Astrocyte (in vitro differentiated cells and primary cell): Measurements from ENCODE around the gene CHD6. TPM values are rescaled to one million over a fixed set of nuclear protein-coding genes. Genes with fewer than 3 reads are reported as not detected.

ENCODE experiments used
- DNase-seq: peaks from one replicate; pipeline ENCODE4 v3.0.0-alpha.2; 2010; ENCODE audit warnings: low read depth
- FAIRE-seq: peaks from 2 replicates; lab custom pipeline; 2011; peaks lifted over from hg19 to GRCh38; lab: Jason Lieb, UNC
- H2AFZ ChIP-seq: 2 replicates; pipeline ENCODE4 v1.6.0; 2012; ENCODE audit warnings: low read depth, low read length, inconsistent platforms
- H3K27ac ChIP-seq: 2 replicates; pipeline ENCODE4 v1.5.1; 2011; ENCODE audit warnings: low read depth, low read length, inconsistent platforms
- H3K27me3 ChIP-seq: 2 replicates; pipeline ENCODE4 v1.6.0; 2011; ENCODE audit warnings: low read length, inconsistent platforms; ENCODE audit not compliant: insufficient read depth
- H3K36me3 ChIP-seq: 2 replicates; pipeline ENCODE4 v1.5.1; 2011; ENCODE audit warnings: low read length, inconsistent platforms; ENCODE audit not compliant: insufficient read depth
- H3K4me1 ChIP-seq: 2 replicates; pipeline ENCODE4 v1.5.1; 2011; ENCODE audit warnings: low read length, inconsistent platforms; ENCODE audit not compliant: insufficient read depth
- H3K4me2 ChIP-seq: 2 replicates; pipeline ENCODE4 v1.6.0; 2012; ENCODE audit warnings: low read length, inconsistent platforms
- H3K4me3 ChIP-seq: 2 replicates; pipeline ENCODE4 v1.5.1; 2011; ENCODE audit warnings: low read depth, mild to moderate bottlenecking, low read length, inconsistent platforms; ENCODE audit not compliant: insufficient read depth
- H3K79me2 ChIP-seq: 2 replicates; pipeline ENCODE4 v1.6.0; 2012; ENCODE audit warnings: mild to moderate bottlenecking, low read length, inconsistent platforms; ENCODE audit not compliant: insufficient read depth
- H3K9ac ChIP-seq: 2 replicates; pipeline ENCODE4 v1.6.0; 2012; ENCODE audit warnings: mild to moderate bottlenecking, low read length, inconsistent platforms
- H3K9me3 ChIP-seq: 2 replicates; pipeline ENCODE4 v1.5.1; 2012; ENCODE audit warnings: low read depth, mild to moderate bottlenecking, low read length, inconsistent platforms; ENCODE audit not compliant: insufficient read depth
- H4K20me1 ChIP-seq: 2 replicates; pipeline ENCODE4 v1.6.0; 2012; ENCODE audit warnings: low read length, inconsistent platforms; ENCODE audit not compliant: insufficient read depth
- H3K27ac Mint-ChIP-seq: one replicate; pipeline ENCODE4 v1.8.0; 2021; ENCODE audit warnings: mild to moderate bottlenecking, mixed read lengths; ENCODE audit not compliant: unreplicated experiment
- H3K27me3 Mint-ChIP-seq: one replicate; pipeline ENCODE4 v1.8.0; 2021; ENCODE audit warnings: low read depth, mixed read lengths; ENCODE audit not compliant: unreplicated experiment
- H3K36me3 Mint-ChIP-seq: one replicate; pipeline ENCODE4 v1.8.0; 2021; ENCODE audit warnings: low read depth, mixed read lengths; ENCODE audit not compliant: unreplicated experiment
- H3K4me1 Mint-ChIP-seq: one replicate; pipeline ENCODE4 v1.8.0; 2021; ENCODE audit warnings: low read depth, mixed read lengths; ENCODE audit not compliant: unreplicated experiment
- H3K4me3 Mint-ChIP-seq: one replicate; pipeline ENCODE4 v1.8.0; 2021; ENCODE audit warnings: mild to moderate bottlenecking, moderate library complexity, mixed read lengths; ENCODE audit not compliant: unreplicated experiment
- H3K9me3 Mint-ChIP-seq: one replicate; pipeline ENCODE4 v1.8.0; 2021; ENCODE audit warnings: mild to moderate bottlenecking, mixed read lengths; ENCODE audit not compliant: unreplicated experiment
- EZH2 ChIP-seq: IDR thresholded peaks from 2 replicates; pipeline ENCODE4 v1.6.1; 2012; ENCODE audit warnings: mild to moderate bottlenecking, low read length, inconsistent platforms; ENCODE audit not compliant: insufficient read depth
- total RNA-seq: library from RNA; stranded (reverse); gene quantifications from 2 replicates; pipeline ENCODE4 v1.2.1, GENCODE V29; 2021
- TF ChIP-seq, protein P1 (sequence below): IDR thresholded peaks from 2 replicates; pipeline ENCODE4 v1.5.1; 2011; ENCODE audit warnings: low read depth, mild to moderate bottlenecking, inconsistent platforms, low read length, moderate library complexity; ENCODE audit not compliant: insufficient read depth

The CHD6 gene
- total RNA-seq, 1 donor from 2014 or later: 44.7 TPM

DNA sequence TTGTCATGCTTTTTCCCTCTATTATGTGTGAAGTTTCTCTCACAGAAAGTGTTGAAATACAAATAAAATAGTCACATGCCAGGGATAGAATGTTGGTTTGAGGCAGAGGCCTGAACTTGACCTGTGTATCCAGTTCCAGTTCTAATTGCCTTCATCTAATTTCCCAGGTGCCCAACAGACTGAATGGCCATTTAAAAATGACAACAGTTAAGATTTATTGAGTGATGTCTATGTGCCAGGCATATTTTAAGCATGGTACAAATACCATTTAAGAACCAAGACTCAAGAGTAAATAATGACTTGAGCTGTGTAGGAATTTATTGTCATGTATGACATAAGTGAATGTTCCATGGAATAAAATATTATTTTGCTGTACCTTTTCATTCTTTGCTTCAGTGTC lies 163.9 kb downstream of the CHD6 start:
- peaks cover 24% of the 10 kb centered on the region for H3K36me3 ChIP-seq
- no peak for DNase-seq
- no peaks in the 10 kb centered on the region for H3K9me3 ChIP-seq
- no peaks in the 10 kb centered on the region for H3K27me3 ChIP-seq
- Mint-ChIP-seq H3K4me1 (no peaks in the 10 kb centered on the region), H3K9me3 (no peaks in the 10 kb centered on the region), H3K36me3 (peaks cover 43% of the 10 kb centered on the region), H3K27me3 (no peaks in the 10 kb centered on the region), H3K4me3 (no peak overlapping the region), H3K27ac (no peak overlapping the region)
- TF ChIP-seq, protein P1, sequence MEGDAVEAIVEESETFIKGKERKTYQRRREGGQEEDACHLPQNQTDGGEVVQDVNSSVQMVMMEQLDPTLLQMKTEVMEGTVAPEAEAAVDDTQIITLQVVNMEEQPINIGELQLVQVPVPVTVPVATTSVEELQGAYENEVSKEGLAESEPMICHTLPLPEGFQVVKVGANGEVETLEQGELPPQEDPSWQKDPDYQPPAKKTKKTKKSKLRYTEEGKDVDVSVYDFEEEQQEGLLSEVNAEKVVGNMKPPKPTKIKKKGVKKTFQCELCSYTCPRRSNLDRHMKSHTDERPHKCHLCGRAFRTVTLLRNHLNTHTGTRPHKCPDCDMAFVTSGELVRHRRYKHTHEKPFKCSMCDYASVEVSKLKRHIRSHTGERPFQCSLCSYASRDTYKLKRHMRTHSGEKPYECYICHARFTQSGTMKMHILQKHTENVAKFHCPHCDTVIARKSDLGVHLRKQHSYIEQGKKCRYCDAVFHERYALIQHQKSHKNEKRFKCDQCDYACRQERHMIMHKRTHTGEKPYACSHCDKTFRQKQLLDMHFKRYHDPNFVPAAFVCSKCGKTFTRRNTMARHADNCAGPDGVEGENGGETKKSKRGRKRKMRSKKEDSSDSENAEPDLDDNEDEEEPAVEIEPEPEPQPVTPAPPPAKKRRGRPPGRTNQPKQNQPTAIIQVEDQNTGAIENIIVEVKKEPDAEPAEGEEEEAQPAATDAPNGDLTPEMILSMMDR: no peak
- no peak for TF ChIP-seq EZH2
- H3K79me2 ChIP-seq: no peaks in the 10 kb centered on the region
- no peak for FAIRE-seq
- H3K4me2 ChIP-seq: no peak overlapping the region
- H3K4me1 ChIP-seq: no peaks in the 10 kb centered on the region
- H3K9ac ChIP-seq: no peak overlapping the region
- no peak overlapping the region for H3K27ac ChIP-seq
- no peaks in the 10 kb centered on the region for H4K20me1 ChIP-seq
- no peak overlapping the region for H2AFZ ChIP-seq
- H3K4me3 ChIP-seq: no peak overlapping the region

DNA sequence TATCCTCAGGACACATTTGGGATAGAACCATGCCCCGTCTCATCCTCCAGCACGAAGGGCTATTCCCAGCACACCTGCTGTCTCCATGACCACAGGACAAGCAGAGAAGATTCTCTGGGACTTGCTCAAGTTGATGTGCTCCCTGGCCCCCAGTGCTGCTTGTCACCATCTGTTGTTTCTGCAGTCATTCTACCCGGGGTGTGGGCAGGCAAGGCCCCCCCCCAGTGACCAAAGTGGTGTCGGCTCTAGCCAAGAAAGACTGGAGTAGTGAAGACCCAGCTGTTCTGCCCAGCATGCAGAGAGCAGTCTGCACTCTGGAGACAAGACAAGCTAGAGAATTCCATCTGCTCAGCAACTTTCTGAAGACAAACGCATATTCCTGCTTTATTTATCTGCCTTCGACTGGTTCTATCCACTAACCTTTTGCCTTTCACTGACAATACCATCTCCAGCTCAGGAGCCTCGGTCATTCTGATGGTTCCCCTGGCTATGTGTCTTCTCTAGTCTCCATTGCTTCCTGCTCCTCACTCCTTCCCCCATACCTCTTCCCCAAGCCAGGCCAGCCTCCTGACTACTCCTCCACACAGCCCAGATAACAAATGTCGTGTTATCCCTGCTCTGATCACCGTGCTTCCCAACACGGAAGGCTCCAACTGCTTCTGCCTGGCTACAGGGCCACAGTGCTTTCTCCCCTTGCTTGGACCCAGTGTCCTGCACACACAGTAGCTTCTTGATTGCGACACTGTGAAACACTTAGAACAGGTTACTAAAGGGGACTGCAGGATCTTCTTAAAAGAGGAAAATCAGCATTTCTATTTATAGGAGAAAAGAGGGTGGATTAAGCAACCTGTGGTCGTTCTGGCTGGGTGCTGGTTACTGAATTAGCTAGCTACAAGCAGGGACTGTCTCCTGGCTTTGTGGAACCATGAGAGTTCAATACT lies 164.9 kb downstream of the CHD6 start:
- H4K20me1 ChIP-seq: no peaks in the 10 kb centered on the region
- H2AFZ ChIP-seq: no peak overlapping the region
- no peaks in the 10 kb centered on the region for H3K79me2 ChIP-seq
- no peaks in the 10 kb centered on the region for H3K9me3 ChIP-seq
- H3K9ac ChIP-seq: no peak overlapping the region
- no peak overlapping the region for H3K4me3 ChIP-seq
- Mint-ChIP-seq H3K27me3 (no peaks in the 10 kb centered on the region), H3K27ac (no peak overlapping the region), H3K36me3 (peaks cover 40% of the 10 kb centered on the region), H3K9me3 (no peaks in the 10 kb centered on the region), H3K4me3 (no peak overlapping the region), H3K4me1 (no peaks in the 10 kb centered on the region)
- no peak overlapping the region for H3K4me2 ChIP-seq
- no peaks in the 10 kb centered on the region for H3K27me3 ChIP-seq
- no peak for TF ChIP-seq EZH2
- TF ChIP-seq, protein P1: no peak
- H3K27ac ChIP-seq: no peak overlapping the region
- FAIRE-seq (no peak), DNase-seq (no peak)
- H3K4me1 ChIP-seq: no peaks in the 10 kb centered on the region
- peaks cover 26% of the 10 kb centered on the region for H3K36me3 ChIP-seq

DNA sequence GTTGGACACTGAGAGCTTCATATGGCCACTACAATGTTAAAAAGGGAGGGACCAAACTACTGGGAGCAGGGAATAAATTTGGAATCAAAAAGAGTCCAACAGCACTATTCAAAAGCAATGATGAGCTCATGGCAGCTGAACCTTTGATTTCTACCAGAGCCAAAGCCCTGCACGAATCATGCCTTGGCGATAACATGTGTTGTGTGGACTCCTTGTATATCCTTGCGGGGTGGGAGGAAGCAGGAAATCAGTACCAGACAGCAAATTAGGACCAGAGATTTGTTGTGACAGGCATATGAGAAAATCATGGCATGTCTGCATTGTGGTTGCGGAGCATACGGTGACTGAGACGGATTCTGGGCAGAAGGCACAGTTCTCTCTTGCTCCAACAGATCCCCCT lies 166.0 kb downstream of the CHD6 start:
- H3K4me3 ChIP-seq: no peak overlapping the region
- H3K79me2 ChIP-seq: no peaks in the 10 kb centered on the region
- no peak overlapping the region for H3K4me2 ChIP-seq
- no peaks in the 10 kb centered on the region for H3K9me3 ChIP-seq
- H2AFZ ChIP-seq: no peak overlapping the region
- no peak overlapping the region for H3K27ac ChIP-seq
- Mint-ChIP-seq H3K4me3 (no peak overlapping the region), H3K4me1 (no peaks in the 10 kb centered on the region), H3K9me3 (no peaks in the 10 kb centered on the region), H3K27me3 (no peaks in the 10 kb centered on the region), H3K27ac (no peak overlapping the region), H3K36me3 (peaks cover 40% of the 10 kb centered on the region)
- H3K27me3 ChIP-seq: no peaks in the 10 kb centered on the region
- FAIRE-seq (no peak), DNase-seq (no peak)
- no peaks in the 10 kb centered on the region for H3K4me1 ChIP-seq
- H4K20me1 ChIP-seq: no peaks in the 10 kb centered on the region
- peaks cover 26% of the 10 kb centered on the region for H3K36me3 ChIP-seq
- no peak overlapping the region for H3K9ac ChIP-seq
- TF ChIP-seq EZH2: no peak
- TF ChIP-seq, protein P1: no peak
